ENCODE data around the gene FKBP1A. TPM values are rescaled to one million over a fixed set of nuclear protein-coding genes. Genes with fewer than 3 reads are reported as not detected.
A peak's percentile ranks its signal among the peaks of the same experiment; 100 is the strongest.

The FKBP1A gene
- total and polyA plus RNA-seq, 9 of the 15 experiments (the other 6 are each of a cell fraction or from before 2014, with no cell fraction given) = 48.8 to 502 (median 89.6) TPM

DNA sequence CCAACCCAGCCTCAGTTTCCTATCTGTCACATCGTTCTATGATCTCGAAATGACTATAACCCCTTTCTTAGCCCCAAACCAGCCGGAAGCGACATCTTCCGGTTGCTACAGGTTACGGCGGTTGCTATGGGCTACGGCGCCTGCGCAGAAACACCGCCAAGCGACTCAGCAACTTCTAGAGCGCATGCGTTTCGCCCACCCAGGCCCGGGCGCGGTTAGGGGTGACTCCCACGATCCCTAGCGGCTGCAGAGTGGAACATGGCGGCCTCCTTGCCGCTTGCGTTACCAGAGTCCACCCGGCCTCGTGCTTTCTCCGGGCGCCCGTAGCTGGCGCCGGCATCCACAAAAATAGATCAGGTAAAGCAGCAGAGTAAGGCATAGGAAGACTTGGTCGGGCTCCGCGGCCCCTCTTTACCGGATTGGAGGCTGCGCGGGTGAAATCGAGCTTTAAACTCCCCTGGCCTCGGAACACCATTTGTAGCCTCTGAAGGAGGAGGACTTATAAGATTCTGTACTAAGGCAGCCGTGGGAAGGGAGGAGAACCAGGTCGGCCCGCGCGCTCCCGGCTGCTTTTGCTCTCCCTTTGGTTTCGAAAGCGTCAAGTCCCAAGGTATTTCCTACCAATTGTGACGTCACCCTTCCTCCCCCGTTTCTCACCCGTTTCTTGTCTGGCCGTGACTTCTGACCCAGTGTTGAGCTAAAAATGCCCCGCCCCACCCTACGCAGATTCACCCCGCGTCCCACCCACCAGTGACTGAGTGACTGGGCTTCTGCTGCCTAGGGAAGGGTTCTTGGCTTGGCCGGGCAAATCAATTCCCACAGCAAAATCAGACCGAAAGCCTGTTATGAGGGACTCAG is 67.5 kb downstream of the FKBP1A start (continued):
- TF ChIP-seq, protein P1, sequence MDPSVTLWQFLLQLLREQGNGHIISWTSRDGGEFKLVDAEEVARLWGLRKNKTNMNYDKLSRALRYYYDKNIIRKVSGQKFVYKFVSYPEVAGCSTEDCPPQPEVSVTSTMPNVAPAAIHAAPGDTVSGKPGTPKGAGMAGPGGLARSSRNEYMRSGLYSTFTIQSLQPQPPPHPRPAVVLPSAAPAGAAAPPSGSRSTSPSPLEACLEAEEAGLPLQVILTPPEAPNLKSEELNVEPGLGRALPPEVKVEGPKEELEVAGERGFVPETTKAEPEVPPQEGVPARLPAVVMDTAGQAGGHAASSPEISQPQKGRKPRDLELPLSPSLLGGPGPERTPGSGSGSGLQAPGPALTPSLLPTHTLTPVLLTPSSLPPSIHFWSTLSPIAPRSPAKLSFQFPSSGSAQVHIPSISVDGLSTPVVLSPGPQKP (CRISPR knock-in tag; IDR thresholded peaks at IDR 0.05) = no peak
- peak; percentile 95 for TF ChIP-seq POLR2A (conservative IDR thresholded peaks at IDR 0.05)
- TF ChIP-seq ZNF134 (CRISPR knock-in tag; conservative IDR thresholded peaks at IDR 0.05) = no peak
- TF ChIP-seq, protein P2, sequence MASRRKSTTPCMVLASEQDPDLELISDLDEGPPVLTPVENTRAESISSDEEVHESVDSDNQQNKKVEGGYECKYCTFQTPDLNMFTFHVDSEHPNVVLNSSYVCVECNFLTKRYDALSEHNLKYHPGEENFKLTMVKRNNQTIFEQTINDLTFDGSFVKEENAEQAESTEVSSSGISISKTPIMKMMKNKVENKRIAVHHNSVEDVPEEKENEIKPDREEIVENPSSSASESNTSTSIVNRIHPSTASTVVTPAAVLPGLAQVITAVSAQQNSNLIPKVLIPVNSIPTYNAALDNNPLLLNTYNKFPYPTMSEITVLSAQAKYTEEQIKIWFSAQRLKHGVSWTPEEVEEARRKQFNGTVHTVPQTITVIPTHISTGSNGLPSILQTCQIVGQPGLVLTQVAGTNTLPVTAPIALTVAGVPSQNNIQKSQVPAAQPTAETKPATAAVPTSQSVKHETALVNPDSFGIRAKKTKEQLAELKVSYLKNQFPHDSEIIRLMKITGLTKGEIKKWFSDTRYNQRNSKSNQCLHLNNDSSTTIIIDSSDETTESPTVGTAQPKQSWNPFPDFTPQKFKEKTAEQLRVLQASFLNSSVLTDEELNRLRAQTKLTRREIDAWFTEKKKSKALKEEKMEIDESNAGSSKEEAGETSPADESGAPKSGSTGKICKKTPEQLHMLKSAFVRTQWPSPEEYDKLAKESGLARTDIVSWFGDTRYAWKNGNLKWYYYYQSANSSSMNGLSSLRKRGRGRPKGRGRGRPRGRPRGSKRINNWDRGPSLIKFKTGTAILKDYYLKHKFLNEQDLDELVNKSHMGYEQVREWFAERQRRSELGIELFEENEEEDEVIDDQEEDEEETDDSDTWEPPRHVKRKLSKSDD (conservative IDR thresholded peaks at IDR 0.05; ENCODE audit: low read length) = peak; percentile 14; the same call in 1 of the 2 replicates
- TF ChIP-seq, protein P3, sequence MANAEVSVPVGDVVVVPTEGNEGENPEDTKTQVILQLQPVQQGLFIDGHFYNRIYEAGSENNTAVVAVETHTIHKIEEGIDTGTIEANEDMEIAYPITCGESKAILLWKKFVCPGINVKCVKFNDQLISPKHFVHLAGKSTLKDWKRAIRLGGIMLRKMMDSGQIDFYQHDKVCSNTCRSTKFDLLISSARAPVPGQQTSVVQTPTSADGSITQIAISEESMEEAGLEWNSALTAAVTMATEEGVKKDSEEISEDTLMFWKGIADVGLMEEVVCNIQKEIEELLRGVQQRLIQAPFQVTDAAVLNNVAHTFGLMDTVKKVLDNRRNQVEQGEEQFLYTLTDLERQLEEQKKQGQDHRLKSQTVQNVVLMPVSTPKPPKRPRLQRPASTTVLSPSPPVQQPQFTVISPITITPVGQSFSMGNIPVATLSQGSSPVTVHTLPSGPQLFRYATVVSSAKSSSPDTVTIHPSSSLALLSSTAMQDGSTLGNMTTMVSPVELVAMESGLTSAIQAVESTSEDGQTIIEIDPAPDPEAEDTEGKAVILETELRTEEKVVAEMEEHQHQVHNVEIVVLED (CRISPR knock-in tag; IDR thresholded peaks at IDR 0.05) = no peak
- peak; percentile 91 for TF ChIP-seq SUPT5H (IDR thresholded peaks at IDR 0.05)
- peak; percentile 79 for TF ChIP-seq ZNF316 (IDR thresholded peaks at IDR 0.05)
- TF ChIP-seq CBFA2T2 (conservative IDR thresholded peaks at IDR 0.05) = no peak
- 0 out of 2 replicates have a peak, but pooled peaks have one; percentile 68 for TF ChIP-seq FOXK1 (CRISPR knock-in tag; IDR thresholded peaks at IDR 0.05; ENCODE audit: borderline replicate concordance)
- no peak for TF ChIP-seq CBX8 (IDR thresholded peaks at IDR 0.05; ENCODE audit: borderline replicate concordance, extremely low read depth, low read depth, low read length, poor library complexity, severe bottlenecking)
- TF ChIP-seq NR2C2 (CRISPR knock-in tag; IDR thresholded peaks at IDR 0.05) = peak; percentile 61; the same call in 1 of the 2 replicates
- peak; percentile 95 for TF ChIP-seq NR2C2 (tag; IDR thresholded peaks at IDR 0.05)
- TF ChIP-seq YY1 (IDR thresholded peaks at IDR 0.05; ENCODE audit: borderline replicate concordance in 1 of 3, control insufficient read depth in 1 of 3, extremely low read depth in 1 of 3, insufficient read depth in 3 of 3, insufficient read length in 1 of 3, insufficient replicate concordance in 2 of 3, low read depth in 1 of 3, low read length in 2 of 3) = peak; percentile 82 to 98 (median 96)
- TF ChIP-seq, protein P4, sequence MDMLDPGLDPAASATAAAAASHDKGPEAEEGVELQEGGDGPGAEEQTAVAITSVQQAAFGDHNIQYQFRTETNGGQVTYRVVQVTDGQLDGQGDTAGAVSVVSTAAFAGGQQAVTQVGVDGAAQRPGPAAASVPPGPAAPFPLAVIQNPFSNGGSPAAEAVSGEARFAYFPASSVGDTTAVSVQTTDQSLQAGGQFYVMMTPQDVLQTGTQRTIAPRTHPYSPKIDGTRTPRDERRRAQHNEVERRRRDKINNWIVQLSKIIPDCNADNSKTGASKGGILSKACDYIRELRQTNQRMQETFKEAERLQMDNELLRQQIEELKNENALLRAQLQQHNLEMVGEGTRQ (CRISPR knock-in tag; IDR thresholded peaks at IDR 0.05) = no peak
- TF ChIP-seq ZNF133 (CRISPR knock-in tag; IDR thresholded peaks at IDR 0.05) = no peak
- TF ChIP-seq, protein P5, sequence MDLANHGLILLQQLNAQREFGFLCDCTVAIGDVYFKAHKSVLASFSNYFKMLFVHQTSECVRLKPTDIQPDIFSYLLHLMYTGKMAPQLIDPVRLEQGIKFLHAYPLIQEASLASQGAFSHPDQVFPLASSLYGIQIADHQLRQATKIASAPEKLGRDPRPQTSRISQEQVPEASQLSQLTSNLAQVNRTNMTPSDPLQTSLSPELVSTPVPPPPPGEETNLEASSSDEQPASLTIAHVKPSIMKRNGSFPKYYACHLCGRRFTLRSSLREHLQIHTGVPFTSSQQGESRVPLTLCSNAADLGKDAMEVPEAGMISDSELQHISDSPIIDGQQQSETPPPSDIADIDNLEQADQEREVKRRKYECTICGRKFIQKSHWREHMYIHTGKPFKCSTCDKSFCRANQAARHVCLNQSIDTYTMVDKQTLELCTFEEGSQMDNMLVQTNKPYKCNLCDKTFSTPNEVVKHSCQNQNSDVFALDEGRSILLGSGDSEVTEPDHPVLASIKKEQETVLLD (IDR thresholded peaks at IDR 0.05) = peak; percentile 80; the same call in 1 of the 2 replicates
- no peak for TF ChIP-seq DDX20 (tag; IDR thresholded peaks at IDR 0.05; ENCODE audit: low read depth)

All from K562 (cell line).